Activated naive CD4-positive, alpha-beta T cell (primary cell): ENCODE data around the gene CRYBA4.

ENCODE experiments used
- DNase-seq, 4 experiments: peaks; one replicate each; lab custom pipeline; 2025; lab: John Stamatoyannopoulos, UW

Gene CRYBA4

GRCh38 chr22:26621663-26622062, at the start of gene CRYBA4:
Gene CRYBA4 (plus strand): TSS chr22:26621963. CDS start chr22:26622597, 634 bp downstream.
- DNase-seq = no peak

GRCh38 chr22:26573026-26573662, 48.6 kb upstream of the CRYBA4 start:
- no peak for DNase-seq

DNA sequence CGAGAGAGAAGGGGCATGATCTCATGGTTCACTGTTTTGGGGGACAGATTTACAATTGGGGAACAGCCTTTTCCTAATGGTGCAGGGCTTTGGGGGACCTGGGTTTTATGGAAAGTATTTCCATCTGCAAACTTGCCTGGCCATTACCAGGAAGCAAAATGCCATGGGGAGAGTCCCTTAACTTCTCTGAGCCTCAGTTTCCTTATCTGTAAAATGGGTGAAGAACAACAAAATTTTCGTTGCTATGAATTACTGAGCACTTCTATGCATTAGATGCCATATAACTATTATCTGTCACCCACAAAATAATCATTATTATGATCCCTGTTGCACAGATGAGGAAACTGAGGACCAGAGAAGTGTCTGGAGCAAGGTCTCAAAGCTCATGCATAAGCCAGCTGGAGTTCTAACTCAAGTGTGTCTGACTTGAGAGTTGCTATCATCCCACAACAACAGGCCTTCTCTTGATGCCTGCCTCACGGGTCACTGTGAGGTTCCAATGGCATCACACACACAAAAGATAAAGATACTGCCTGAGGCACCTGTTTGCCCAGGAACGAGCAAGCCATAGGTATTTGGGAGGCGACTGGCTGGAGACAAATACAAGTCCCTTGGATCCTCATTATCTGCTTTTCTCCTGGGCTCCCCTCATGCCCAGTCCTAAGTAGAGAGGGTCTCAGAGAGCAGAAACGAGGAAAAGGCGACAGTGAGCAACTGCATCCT, 47.6 kb upstream of the CRYBA4 start:
- DNase-seq = no peak

DNA sequence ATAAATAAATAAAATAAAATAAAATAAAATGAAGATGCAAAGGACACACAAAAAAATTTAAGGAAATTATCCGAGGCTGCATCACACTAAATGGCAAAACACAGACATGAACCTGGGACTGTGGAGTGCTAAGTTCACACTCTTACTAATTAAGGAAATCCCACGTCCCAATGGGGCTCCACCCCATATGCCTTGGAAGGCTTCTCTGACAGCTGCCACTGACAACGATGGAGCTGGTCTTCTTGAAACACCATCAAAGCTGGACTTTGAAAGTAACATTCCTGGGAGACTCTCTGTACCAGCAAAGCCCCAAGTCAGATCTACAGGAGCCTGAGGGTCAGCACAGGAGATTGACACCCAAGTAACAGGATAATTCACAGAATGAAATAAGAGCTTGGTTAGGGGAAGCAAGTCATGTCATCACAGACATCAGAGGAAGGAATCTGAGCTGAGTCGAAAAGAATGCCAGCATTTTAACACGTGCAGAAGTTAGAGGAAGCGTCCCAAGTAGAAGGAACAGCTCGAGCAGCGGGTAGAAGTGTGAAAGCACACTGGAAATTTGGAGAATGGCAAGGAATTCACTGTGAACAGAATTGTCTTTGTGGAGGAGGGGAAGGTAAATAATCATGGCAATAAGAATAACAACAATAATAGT, 45.6 kb upstream of the CRYBA4 start:
- DNase-seq = no peak

- no peak for DNase-seq
Observed at GRCh38 chr22:26577081-26577480, 44.7 kb upstream of the CRYBA4 start.

DNA sequence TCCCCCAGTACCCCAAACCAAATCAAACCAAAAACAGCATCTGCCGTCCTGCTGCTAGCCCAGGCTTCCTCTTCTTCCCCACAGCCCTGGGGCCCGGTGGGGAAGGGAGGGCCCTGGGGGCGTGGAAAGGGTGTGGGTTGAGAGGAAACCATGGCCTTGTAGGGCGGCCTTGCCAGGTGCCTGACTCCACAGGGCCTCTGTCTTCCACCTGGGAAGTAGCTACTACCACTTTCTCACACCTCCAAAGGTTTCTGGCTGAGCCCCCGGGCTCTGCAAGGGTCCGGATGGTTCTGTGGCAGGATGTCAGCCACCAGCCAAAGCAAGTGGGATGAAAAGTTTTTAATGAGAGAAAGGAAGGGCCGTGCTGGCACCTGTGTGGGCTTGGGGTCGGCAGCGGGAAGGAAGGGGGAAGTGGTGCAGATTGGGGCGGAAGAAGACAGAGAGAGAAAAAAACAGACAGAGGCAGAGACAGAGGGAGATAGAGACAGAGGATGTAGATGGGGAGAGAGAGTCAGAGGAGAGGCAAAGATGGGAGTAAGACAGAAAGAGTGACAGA, 42.4 kb upstream of the CRYBA4 start:
- DNase-seq = peak in 2 of 4 experiments; percentile 12 to 24

- DNase-seq = no peak
Observed at GRCh38 chr22:26580240-26580962, 41.4 kb upstream of the CRYBA4 start.

GRCh38 chr22:26581026-26581425, 40.7 kb upstream of the CRYBA4 start:
- no peak for DNase-seq

- DNase-seq = no peak
Observed at GRCh38 chr22:26581633-26582168, 40.1 kb upstream of the CRYBA4 start.

GRCh38 chr22:26584010-26584409, 37.8 kb upstream of the CRYBA4 start:
- DNase-seq = no peak

GRCh38 chr22:26585104-26585790, 36.5 kb upstream of the CRYBA4 start:
- no peak for DNase-seq

- DNase-seq = no peak
Observed at GRCh38 chr22:26586556-26587325, 35.0 kb upstream of the CRYBA4 start.

DNA sequence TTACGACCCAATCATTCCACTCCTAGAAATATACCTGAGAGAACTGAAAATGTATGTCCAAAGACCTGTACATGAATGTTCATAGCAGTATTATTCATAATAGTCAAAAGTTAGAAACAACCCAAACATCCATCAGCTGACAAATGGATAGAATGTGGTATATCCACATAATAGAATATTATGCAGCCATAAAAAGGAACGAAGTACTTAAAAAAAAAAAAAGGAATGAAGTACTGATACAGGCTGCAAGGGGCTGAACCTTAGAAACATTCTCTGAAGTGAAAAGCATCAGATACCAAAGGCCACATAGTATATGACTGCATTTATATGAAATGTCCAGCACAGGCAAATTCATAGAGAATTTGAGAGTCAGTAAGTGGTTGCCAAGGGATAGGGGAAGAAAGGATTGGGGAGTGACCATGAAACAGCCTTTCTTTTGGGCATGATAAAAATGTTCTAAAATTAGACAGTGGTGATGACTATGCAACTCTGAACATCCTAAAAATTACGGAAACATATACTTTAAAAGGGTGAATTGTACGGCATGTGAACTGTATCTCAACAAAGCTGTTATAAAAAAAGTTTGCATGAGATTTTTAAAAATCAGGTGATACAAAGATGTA, 33.7 kb upstream of the CRYBA4 start:
- no peak for DNase-seq

GRCh38 chr22:26588729-26589366, 32.9 kb upstream of the CRYBA4 start:
- DNase-seq = no peak

- peak in 2 of 4 experiments; percentile 8 to 33 for DNase-seq
Observed at GRCh38 chr22:26589367-26589844, 32.4 kb upstream of the CRYBA4 start.

GRCh38 chr22:26589845-26590736, 31.7 kb upstream of the CRYBA4 start, which contains the start of gene TPST2:
Gene TPST2 (minus strand): TSS chr22:26590132. CDS start chr22:26541630, 48,502 bp downstream.
- peak; percentile 44 to 76 (median 60) for DNase-seq

GRCh38 chr22:26592421-26592891, 29.3 kb upstream of the CRYBA4 start:
- DNase-seq = no peak

DNA sequence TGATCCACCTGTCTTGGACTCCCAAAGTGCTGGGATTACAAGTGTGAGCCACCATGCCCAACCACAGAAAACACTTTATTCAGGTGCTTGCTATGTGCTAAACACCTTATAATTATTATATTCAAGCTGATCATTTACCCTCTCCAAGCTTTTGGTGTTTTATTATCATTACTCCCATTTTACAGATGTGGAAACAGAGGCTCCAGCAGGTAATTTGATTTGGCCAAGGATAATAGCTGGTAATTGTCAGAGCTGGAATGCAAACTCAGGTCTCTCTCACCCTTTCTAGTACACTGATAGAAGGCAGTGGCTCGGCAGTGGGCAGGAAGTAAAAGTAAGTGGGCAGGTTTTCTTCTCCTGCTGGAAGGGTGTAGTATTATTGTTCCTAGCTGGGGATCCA, 28.0 kb upstream of the CRYBA4 start:
- no peak for DNase-seq
